MCF 10A (cell line): ENCODE measurements around the gene MAD1L1. TPM values are rescaled to one million over a fixed set of nuclear protein-coding genes. Genes with fewer than 3 reads are reported as not detected.

Experiments
- BruUV-seq: library from RNA; stranded (reverse); fragments of 400-500 nt; replicated peaks from 2 replicates; lab custom pipeline; 2021; lab: Mats Ljungman, UMichigan
- CTCF ChIA-PET: fragments of 300-600 bp; sonication (Branson Sonifier 250); formaldehyde crosslinking; extraction: SDS; loops from one replicate; lab custom pipeline; 2021; ENCODE audit warnings: antibody characterized with exemption, inconsistent platforms; lab: Yijun Ruan, JAX
- POLR2A ChIA-PET: fragments of 300-600, 350-650 bp; sonication (Branson Sonifier 250); formaldehyde crosslinking; extraction: SDS; loops from one replicate; lab custom pipeline; 2020; ENCODE audit warnings: antibody characterized with exemption, inconsistent platforms; lab: Yijun Ruan, JAX
- DNase-seq: peaks from one replicate; pipeline ENCODE4 v3.0.0-alpha.2; 2018; ENCODE audit not compliant: unreplicated experiment
- H3K27ac Mint-ChIP-seq: one replicate; pipeline ENCODE4 v1.8.0; 2022; ENCODE audit warnings: mild to moderate bottlenecking, low read depth, mixed read lengths; ENCODE audit not compliant: unreplicated experiment
- H3K27me3 Mint-ChIP-seq: one replicate; pipeline ENCODE4 v1.8.0; 2022; ENCODE audit warnings: mixed read lengths; ENCODE audit not compliant: insufficient read depth, unreplicated experiment
- H3K36me3 Mint-ChIP-seq: one replicate; pipeline ENCODE4 v1.8.0; 2022; ENCODE audit warnings: mild to moderate bottlenecking, moderate library complexity, mixed read lengths; ENCODE audit not compliant: insufficient read depth, unreplicated experiment
- H3K4me1 Mint-ChIP-seq: one replicate; pipeline ENCODE4 v1.8.0; 2022; ENCODE audit warnings: mixed read lengths; ENCODE audit not compliant: insufficient read depth, unreplicated experiment
- H3K4me3 Mint-ChIP-seq: one replicate; pipeline ENCODE4 v1.8.0; 2022; ENCODE audit warnings: mild to moderate bottlenecking, moderate library complexity, mixed read lengths; ENCODE audit not compliant: unreplicated experiment
- H3K9me3 Mint-ChIP-seq: one replicate; pipeline ENCODE4 v1.8.0; 2022; ENCODE audit warnings: mixed read lengths; ENCODE audit not compliant: unreplicated experiment
- intact Hi-C: fragments of 100-400 bp; cut with micrococcal nuclease; formaldehyde crosslinking; loops from 2 replicates; pipeline ENCODE4 v1.14.1; 2022
- total RNA-seq: library from RNA; stranded (reverse); gene quantifications from 2 replicates; pipeline ENCODE4 v1.2.3, GENCODE V29; 2022
- TF ChIP-seq, protein P1 (sequence below): fragments of 200-600 bp; IDR thresholded peaks from one replicate; pipeline ENCODE4 v1.8.0; 2022; ENCODE audit warnings: antibody characterized with exemption, mild to moderate bottlenecking; ENCODE audit not compliant: unreplicated experiment

Gene MAD1L1
- total RNA-seq, 1 experiment from 2014 or later: 25.2 TPM

GRCh38 chr7:2032030-2032875, 200.5 kb downstream of the MAD1L1 start:
- no TSS peak for BruUV-seq
- ChIA-PET POLR2A (no interaction called here), CTCF (interaction anchor here (0.5 kb wide), 1 partner anchor 9 kb away, joined by 3 read pairs; no protein-coding TSS in a partner anchor)
- no peaks in the 10 kb centered on the region for H3K36me3 Mint-ChIP-seq
- peaks cover 24% of the 10 kb centered on the region for H3K9me3 Mint-ChIP-seq
- intact Hi-C loops: no loop called here
- H3K27me3 Mint-ChIP-seq: no peaks in the 10 kb centered on the region
- H3K4me1 Mint-ChIP-seq: no peaks in the 10 kb centered on the region
- H3K4me3 Mint-ChIP-seq: no peak overlapping the region
- TF ChIP-seq, protein P1, sequence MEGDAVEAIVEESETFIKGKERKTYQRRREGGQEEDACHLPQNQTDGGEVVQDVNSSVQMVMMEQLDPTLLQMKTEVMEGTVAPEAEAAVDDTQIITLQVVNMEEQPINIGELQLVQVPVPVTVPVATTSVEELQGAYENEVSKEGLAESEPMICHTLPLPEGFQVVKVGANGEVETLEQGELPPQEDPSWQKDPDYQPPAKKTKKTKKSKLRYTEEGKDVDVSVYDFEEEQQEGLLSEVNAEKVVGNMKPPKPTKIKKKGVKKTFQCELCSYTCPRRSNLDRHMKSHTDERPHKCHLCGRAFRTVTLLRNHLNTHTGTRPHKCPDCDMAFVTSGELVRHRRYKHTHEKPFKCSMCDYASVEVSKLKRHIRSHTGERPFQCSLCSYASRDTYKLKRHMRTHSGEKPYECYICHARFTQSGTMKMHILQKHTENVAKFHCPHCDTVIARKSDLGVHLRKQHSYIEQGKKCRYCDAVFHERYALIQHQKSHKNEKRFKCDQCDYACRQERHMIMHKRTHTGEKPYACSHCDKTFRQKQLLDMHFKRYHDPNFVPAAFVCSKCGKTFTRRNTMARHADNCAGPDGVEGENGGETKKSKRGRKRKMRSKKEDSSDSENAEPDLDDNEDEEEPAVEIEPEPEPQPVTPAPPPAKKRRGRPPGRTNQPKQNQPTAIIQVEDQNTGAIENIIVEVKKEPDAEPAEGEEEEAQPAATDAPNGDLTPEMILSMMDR: no peak
- H3K27ac Mint-ChIP-seq: no peak overlapping the region
- DNase-seq: no peak

GRCh38 chr7:2031451-2031845, 201.3 kb downstream of the MAD1L1 start:
- no peak for DNase-seq
- no peaks in the 10 kb centered on the region for H3K36me3 Mint-ChIP-seq
- no peak overlapping the region for H3K27ac Mint-ChIP-seq
- BruUV-seq: no TSS peak
- H3K9me3 Mint-ChIP-seq: peaks cover 24% of the 10 kb centered on the region
- no peak overlapping the region for H3K4me3 Mint-ChIP-seq
- intact Hi-C loops: no loop called here
- H3K27me3 Mint-ChIP-seq: no peaks in the 10 kb centered on the region
- CTCF ChIA-PET: no interaction called here
- POLR2A ChIA-PET: no interaction called here
- TF ChIP-seq, protein P1: no peak
- H3K4me1 Mint-ChIP-seq: no peaks in the 10 kb centered on the region

- Mint-ChIP-seq H3K9me3 (peaks cover 24% of the 10 kb centered on the region), H3K4me1 (no peaks in the 10 kb centered on the region), H3K4me3 (no peak overlapping the region), H3K27me3 (no peaks in the 10 kb centered on the region), H3K36me3 (no peaks in the 10 kb centered on the region), H3K27ac (no peak overlapping the region)
- no TSS peak for BruUV-seq
- TF ChIP-seq, protein P1: no peak
- no peak for DNase-seq
- ChIA-PET CTCF (interaction anchor here (0.6 kb wide), 2 partner anchors 81 to 309 kb away, joined by 3 read pairs; no protein-coding TSS in a partner anchor), POLR2A (no interaction called here)
- intact Hi-C loops: no loop called here
Observed at GRCh38 chr7:2030475-2031450, 202.0 kb downstream of the MAD1L1 start.

- Mint-ChIP-seq H3K4me3 (no peak overlapping the region), H3K27ac (no peak overlapping the region), H3K9me3 (peaks cover 27% of the 10 kb centered on the region), H3K27me3 (no peaks in the 10 kb centered on the region), H3K4me1 (no peaks in the 10 kb centered on the region), H3K36me3 (no peaks in the 10 kb centered on the region)
- no TSS peak for BruUV-seq
- no peak for DNase-seq
- POLR2A ChIA-PET: no interaction called here
- CTCF ChIA-PET: no interaction called here
- TF ChIP-seq, protein P1: no peak
- intact Hi-C loops: no loop called here
Observed at GRCh38 chr7:2029936-2030335, 202.8 kb downstream of the MAD1L1 start.
